GM23338 (cell line): Measurements from ENCODE around the gene IGSF22. TPM values are rescaled to one million over a fixed set of nuclear protein-coding genes. Genes with fewer than 3 reads are reported as not detected.

Source experiments
- ATAC-seq: fragments of 200-7000 bp; cut with Tn5 transposase; 3 replicates; pipeline ENCODE4 v1.9.1; 2020
- DNase-seq: peaks from one replicate; pipeline ENCODE4 v3.0.0-alpha.2; 2015; ENCODE audit warnings: low spot score
- H2AFZ ChIP-seq: fragments of 200-600 bp; sonication (generic); 2 replicates; pipeline ENCODE4 v1.8.0; 2016; ENCODE audit warnings: antibody characterized with exemption, mild to moderate bottlenecking, moderate library complexity
- H3F3A ChIP-seq: fragments of 200-600 bp; sonication (generic); replicated peaks from 2 replicates; pipeline ENCODE4 v1.8.0; 2017; ENCODE audit warnings: antibody characterized with exemption, mixed run types, low read depth
- H3K27ac ChIP-seq: fragments of 200-600 bp; sonication (generic); 2 replicates; pipeline ENCODE4 v1.6.1; 2016; ENCODE audit warnings: low read depth
- H3K27me3 ChIP-seq: fragments of 200-600 bp; sonication (generic); 2 replicates; pipeline ENCODE4 v1.8.0; 2016; ENCODE audit warnings: mild to moderate bottlenecking, mixed run types, moderate library complexity; ENCODE audit not compliant: insufficient read depth
- H3K36me3 ChIP-seq: fragments of 200-600 bp; sonication (generic); 2 replicates; pipeline ENCODE4 v1.8.0; 2016; ENCODE audit warnings: mild to moderate bottlenecking; ENCODE audit not compliant: insufficient read depth
- H3K4me1 ChIP-seq: fragments of 200-600 bp; sonication (generic); 2 replicates; pipeline ENCODE4 v1.8.0; 2016; ENCODE audit warnings: mild to moderate bottlenecking, moderate library complexity; ENCODE audit not compliant: insufficient read depth
- H3K4me2 ChIP-seq: fragments of 200-600 bp; sonication (generic); 2 replicates; pipeline ENCODE4 v1.7.1; 2017; ENCODE audit warnings: mixed run types
- H3K4me3 ChIP-seq: fragments of 200-600 bp; sonication (generic); 2 replicates; pipeline ENCODE4 v1.6.1; 2016; ENCODE audit warnings: mixed run types
- H3K79me2 ChIP-seq: fragments of 200-600 bp; sonication (generic); replicated peaks from 2 replicates; pipeline ENCODE4 v1.8.0; 2017; ENCODE audit warnings: mild to moderate bottlenecking; ENCODE audit not compliant: insufficient read depth
- H3K9me2 ChIP-seq: fragments of 200-600 bp; sonication (generic); 2 replicates; pipeline ENCODE4 v1.8.0; 2017; ENCODE audit not compliant: insufficient read depth
- H4K20me1 ChIP-seq: fragments of 200-600 bp; sonication (generic); replicated peaks from 2 replicates; pipeline ENCODE4 v1.8.0; 2017; ENCODE audit warnings: mild to moderate bottlenecking; ENCODE audit not compliant: insufficient read depth
- H3K27ac Mint-ChIP-seq: 2 replicates; pipeline ENCODE4 v1.8.0; 2020; ENCODE audit warnings: inconsistent platforms, mild to moderate bottlenecking, moderate library complexity, mixed read lengths
- H3K27me3 Mint-ChIP-seq: 3 replicates; pipeline ENCODE4 v1.8.0; 2022; ENCODE audit warnings: low read depth, mild to moderate bottlenecking, moderate library complexity, mixed read lengths, inconsistent platforms; ENCODE audit not compliant: insufficient read depth, poor library complexity
- H3K36me3 Mint-ChIP-seq: 3 replicates; pipeline ENCODE4 v1.8.0; 2021; ENCODE audit warnings: low read depth, mild to moderate bottlenecking, inconsistent platforms, moderate library complexity, mixed read lengths
- H3K4me1 Mint-ChIP-seq: 3 replicates; pipeline ENCODE4 v1.8.0; 2020; ENCODE audit warnings: mild to moderate bottlenecking, inconsistent platforms, mixed read lengths
- H3K4me3 Mint-ChIP-seq: 3 replicates; pipeline ENCODE4 v1.8.0; 2021; ENCODE audit warnings: moderate library complexity, mild to moderate bottlenecking, inconsistent platforms, mixed read lengths
- H3K9me3 Mint-ChIP-seq: 3 replicates; pipeline ENCODE4 v1.8.0; 2020; ENCODE audit warnings: moderate library complexity, mild to moderate bottlenecking, inconsistent platforms, mixed read lengths
- CREB1 ChIP-seq: fragments of 250-450 bp; sonication (Bioruptor Pico); IDR thresholded peaks from 2 replicates; pipeline ENCODE4 v1.5.0; 2020; ENCODE audit warnings: low read depth, mild to moderate bottlenecking, moderate library complexity
- EZH2 ChIP-seq: fragments of 200-600 bp; sonication (generic); IDR thresholded peaks from one replicate; pipeline ENCODE4 v1.8.0; 2017; ENCODE audit warnings: antibody characterized with exemption, mild to moderate bottlenecking, low read depth; ENCODE audit not compliant: unreplicated experiment
- ZNF114 ChIP-seq: fragments of 250-450 bp; sonication (Bioruptor Pico); IDR thresholded peaks from 2 replicates; pipeline ENCODE4 v1.5.0; 2020; ENCODE audit warnings: mild to moderate bottlenecking, moderate library complexity
- ZNF331 ChIP-seq: fragments of 250-450 bp; sonication (Bioruptor Pico); IDR thresholded peaks from 2 replicates; pipeline ENCODE4 v1.5.0; 2020; ENCODE audit warnings: low read depth, mild to moderate bottlenecking, moderate library complexity
- polyA plus RNA-seq: library from polyadenylated mRNA; unstranded; fragments of >200 nt; fragmentation: Nextera tagmentation; extraction: Ambion mirVana; gene quantifications from 2 replicates; pipeline ENCODE4 v1.2.1, GENCODE V29; 2016
- total RNA-seq: library from RNA; depleted of rRNA; stranded (reverse); fragments of >200 nt; shearing (Covaris generic); gene quantifications from 2 replicates; pipeline ENCODE4 v1.2.3, GENCODE V29; 2014
- TF ChIP-seq, protein P1 (sequence below): fragments of 250-450 bp; sonication (Bioruptor Pico); IDR thresholded peaks from 2 replicates; pipeline ENCODE4 v1.5.0; 2020; ENCODE audit warnings: mild to moderate bottlenecking, moderate library complexity
- TF ChIP-seq, protein P2 (sequence below): IDR thresholded peaks from 2 replicates; pipeline ENCODE4 v1.6.1; 2016; ENCODE audit warnings: antibody characterized with exemption

IGSF22 gene
- total and polyA plus RNA-seq, 2 experiments from 2014 or later = 0.37 TPM; not detected in 1

DNA sequence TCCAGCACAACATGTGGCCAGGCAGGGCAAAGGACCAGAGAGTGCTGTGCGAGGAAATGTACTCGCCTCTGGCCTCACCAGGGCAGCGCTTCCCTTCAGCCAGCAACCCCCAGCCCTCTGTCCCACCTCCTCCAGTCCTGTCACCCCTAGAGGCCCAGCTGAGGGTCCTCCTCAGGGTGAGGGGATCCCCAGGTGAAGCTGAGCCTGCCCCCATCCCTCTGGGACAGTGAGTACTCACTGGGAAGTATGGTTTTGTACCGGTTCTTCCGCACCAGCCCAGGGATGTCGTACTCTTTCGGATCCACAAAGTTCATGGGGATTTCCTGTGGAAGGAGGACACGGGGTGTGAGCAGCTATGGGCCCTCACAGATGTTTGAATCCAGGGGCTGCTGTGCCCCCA lies 11.7 kb upstream of the IGSF22 start (continued):
- TF ChIP-seq, protein P1, sequence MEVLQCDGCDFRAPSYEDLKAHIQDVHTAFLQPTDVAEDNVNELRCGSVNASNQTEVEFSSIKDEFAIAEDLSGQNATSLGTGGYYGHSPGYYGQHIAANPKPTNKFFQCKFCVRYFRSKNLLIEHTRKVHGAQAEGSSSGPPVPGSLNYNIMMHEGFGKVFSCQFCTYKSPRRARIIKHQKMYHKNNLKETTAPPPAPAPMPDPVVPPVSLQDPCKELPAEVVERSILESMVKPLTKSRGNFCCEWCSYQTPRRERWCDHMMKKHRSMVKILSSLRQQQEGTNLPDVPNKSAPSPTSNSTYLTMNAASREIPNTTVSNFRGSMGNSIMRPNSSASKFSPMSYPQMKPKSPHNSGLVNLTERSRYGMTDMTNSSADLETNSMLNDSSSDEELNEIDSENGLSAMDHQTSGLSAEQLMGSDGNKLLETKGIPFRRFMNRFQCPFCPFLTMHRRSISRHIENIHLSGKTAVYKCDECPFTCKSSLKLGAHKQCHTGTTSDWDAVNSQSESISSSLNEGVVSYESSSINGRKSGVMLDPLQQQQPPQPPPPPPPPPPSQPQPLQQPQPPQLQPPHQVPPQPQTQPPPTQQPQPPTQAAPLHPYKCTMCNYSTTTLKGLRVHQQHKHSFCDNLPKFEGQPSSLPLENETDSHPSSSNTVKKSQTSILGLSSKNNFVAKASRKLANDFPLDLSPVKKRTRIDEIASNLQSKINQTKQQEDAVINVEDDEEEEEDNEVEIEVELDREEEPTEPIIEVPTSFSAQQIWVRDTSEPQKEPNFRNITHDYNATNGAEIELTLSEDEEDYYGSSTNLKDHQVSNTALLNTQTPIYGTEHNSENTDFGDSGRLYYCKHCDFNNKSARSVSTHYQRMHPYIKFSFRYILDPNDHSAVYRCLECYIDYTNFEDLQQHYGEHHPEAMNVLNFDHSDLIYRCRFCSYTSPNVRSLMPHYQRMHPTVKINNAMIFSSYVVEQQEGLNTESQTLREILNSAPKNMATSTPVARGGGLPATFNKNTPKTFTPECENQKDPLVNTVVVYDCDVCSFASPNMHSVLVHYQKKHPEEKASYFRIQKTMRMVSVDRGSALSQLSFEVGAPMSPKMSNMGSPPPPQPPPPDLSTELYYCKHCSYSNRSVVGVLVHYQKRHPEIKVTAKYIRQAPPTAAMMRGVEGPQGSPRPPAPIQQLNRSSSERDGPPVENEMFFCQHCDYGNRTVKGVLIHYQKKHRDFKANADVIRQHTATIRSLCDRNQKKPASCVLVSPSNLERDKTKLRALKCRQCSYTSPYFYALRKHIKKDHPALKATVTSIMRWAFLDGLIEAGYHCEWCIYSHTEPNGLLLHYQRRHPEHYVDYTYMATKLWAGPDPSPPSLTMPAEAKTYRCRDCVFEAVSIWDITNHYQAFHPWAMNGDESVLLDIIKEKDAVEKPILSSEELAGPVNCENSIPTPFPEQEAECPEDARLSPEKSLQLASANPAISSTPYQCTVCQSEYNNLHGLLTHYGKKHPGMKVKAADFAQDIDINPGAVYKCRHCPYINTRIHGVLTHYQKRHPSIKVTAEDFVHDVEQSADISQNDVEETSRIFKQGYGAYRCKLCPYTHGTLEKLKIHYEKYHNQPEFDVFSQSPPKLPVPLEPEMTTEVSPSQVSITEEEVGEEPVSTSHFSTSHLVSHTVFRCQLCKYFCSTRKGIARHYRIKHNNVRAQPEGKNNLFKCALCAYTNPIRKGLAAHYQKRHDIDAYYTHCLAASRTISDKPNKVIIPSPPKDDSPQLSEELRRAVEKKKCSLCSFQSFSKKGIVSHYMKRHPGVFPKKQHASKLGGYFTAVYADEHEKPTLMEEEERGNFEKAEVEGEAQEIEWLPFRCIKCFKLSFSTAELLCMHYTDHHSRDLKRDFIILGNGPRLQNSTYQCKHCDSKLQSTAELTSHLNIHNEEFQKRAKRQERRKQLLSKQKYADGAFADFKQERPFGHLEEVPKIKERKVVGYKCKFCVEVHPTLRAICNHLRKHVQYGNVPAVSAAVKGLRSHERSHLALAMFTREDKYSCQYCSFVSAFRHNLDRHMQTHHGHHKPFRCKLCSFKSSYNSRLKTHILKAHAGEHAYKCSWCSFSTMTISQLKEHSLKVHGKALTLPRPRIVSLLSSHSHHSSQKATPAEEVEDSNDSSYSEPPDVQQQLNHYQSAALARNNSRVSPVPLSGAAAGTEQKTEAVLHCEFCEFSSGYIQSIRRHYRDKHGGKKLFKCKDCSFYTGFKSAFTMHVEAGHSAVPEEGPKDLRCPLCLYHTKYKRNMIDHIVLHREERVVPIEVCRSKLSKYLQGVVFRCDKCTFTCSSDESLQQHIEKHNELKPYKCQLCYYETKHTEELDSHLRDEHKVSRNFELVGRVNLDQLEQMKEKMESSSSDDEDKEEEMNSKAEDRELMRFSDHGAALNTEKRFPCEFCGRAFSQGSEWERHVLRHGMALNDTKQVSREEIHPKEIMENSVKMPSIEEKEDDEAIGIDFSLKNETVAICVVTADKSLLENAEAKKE = no peak
- TF ChIP-seq, protein P2, sequence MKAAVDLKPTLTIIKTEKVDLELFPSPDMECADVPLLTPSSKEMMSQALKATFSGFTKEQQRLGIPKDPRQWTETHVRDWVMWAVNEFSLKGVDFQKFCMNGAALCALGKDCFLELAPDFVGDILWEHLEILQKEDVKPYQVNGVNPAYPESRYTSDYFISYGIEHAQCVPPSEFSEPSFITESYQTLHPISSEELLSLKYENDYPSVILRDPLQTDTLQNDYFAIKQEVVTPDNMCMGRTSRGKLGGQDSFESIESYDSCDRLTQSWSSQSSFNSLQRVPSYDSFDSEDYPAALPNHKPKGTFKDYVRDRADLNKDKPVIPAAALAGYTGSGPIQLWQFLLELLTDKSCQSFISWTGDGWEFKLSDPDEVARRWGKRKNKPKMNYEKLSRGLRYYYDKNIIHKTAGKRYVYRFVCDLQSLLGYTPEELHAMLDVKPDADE = no peak
- TF ChIP-seq ZNF331 (CRISPR knock-in tag) = no peak
- no peak for TF ChIP-seq EZH2

DNA sequence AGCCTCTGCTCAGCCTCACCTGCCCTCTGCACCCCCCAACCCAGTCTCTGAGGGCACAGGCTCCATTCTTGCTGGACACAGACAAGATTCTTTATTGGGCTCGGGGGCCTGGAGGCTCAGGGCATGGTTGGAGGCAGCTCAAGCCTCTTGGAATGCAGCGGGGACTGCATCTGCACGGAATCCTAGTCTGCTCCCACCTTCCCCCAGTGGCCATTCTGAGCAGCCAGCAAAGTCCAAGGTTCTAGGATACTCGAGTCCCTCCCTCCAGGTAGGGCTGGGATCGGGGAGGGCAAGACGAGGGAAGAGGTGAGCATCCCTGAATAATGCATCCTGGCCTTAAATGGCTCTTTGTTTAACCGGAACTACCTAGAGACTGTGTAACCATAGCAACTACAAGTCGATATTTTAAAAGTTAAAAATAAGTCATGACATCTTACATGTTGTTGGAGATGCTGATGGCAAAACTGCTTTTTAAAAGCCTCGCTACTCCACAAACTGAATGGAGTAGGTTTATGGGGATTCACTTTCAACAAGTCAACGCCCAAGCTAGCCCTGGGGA lies 10.7 kb upstream of the IGSF22 start:
- Histone ChIP-seq H4K20me1 (no peaks in the 10 kb centered on the region), H3K9me2 (no peaks in the 10 kb centered on the region), H3K36me3 (no peaks in the 10 kb centered on the region), H3K27ac (no peak overlapping the region), H3F3A (no peaks in the 10 kb centered on the region), H3K27me3 (no peaks in the 10 kb centered on the region), H2AFZ (no peak overlapping the region), H3K4me1 (no peaks in the 10 kb centered on the region), H3K4me2 (no peak overlapping the region), H3K4me3 (no peak overlapping the region), H3K79me2 (no peaks in the 10 kb centered on the region)
- Mint-ChIP-seq H3K4me3 (no peak overlapping the region), H3K36me3 (no peaks in the 10 kb centered on the region; the same call in 2 of the 3 replicates), H3K27ac (no peak overlapping the region), H3K27me3 (peaks cover 1% of the 10 kb centered on the region), H3K9me3 (no peaks in the 10 kb centered on the region), H3K4me1 (peaks cover 7% of the 10 kb centered on the region)
- ATAC-seq (peak; percentile 78), DNase-seq (peak; percentile 68)
- TF ChIP-seq ZNF114 (CRISPR knock-in tag) (no peak), CREB1 (CRISPR knock-in tag) (no peak)
- TF ChIP-seq, protein P1 = no peak
